K562 (cell line): Measurements from ENCODE around the gene PNMA8A. TPM values are rescaled to one million over a fixed set of nuclear protein-coding genes. Genes with fewer than 3 reads are reported as not detected.
A peak's percentile ranks its signal among the peaks of the same experiment; 100 is the strongest.
"Not testable (repeated sequence)": the region's sequence is repeated elsewhere in the genome, so short reads cannot be mapped to it uniquely, and the experiment has no call there.

Experiments
- ATAC-seq: fragments of 200-7000 bp; cut with Tn5 transposase; 3 replicates; pipeline ENCODE4 v1.9.1; 2020; ENCODE audit warnings: moderate library complexity
- BruUV-seq: library from RNA; stranded (reverse); fragments of 400-500 nt; replicated peaks from 2 replicates; lab custom pipeline; 2021; lab: Mats Ljungman, UMichigan
- CTCF ChIA-PET: fragments of 300-600 bp; formaldehyde crosslinking; extraction: SDS; loops from one replicate; lab custom pipeline; 2021; ENCODE audit warnings: low intra/inter-chr PET ratio; lab: Yijun Ruan, JAX
- POLR2A ChIA-PET: fragments of 300-600, 350-650 bp; sonication (Branson Sonifier 250); formaldehyde crosslinking; extraction: SDS; loops from one replicate; lab custom pipeline; 2021; ENCODE audit warnings: antibody characterized with exemption, inconsistent platforms; lab: Yijun Ruan, JAX
- DNase-seq, 4 experiments: peaks; one replicate each; pipeline versions ENCODE4 v3.0.0 to v3.0.0-alpha.2; 2011 to 2018; ENCODE audit warnings: low spot score in 3 of 4, mixed read lengths in 3 of 4; ENCODE audit errors: extremely low read depth in 1 of 4
- FAIRE-seq: peaks from 2 replicates; lab custom pipeline; 2011; peaks lifted over from hg19 to GRCh38; lab: Jason Lieb, UNC
- H2AFZ ChIP-seq: 2 replicates; pipeline ENCODE4 v1.6.0; 2011; ENCODE audit warnings: low read depth, low read length, control low read depth, inconsistent platforms
- H3K27ac ChIP-seq: fragments of 200-600 bp; 3 replicates; pipeline ENCODE4 v1.8.0; 2011; ENCODE audit warnings: low read depth, mild to moderate bottlenecking, control low read depth, inconsistent platforms, low read length, moderate library complexity, mixed read lengths; ENCODE audit errors: extremely low read depth
- H3K27me3 ChIP-seq, 2 experiments: fragments of 300-600 bp in 1 of 2; 2 replicates in 1 of 2; 3 replicates in 1 of 2; pipeline versions ENCODE4 v1.6.0 to v1.8.0; 2011; ENCODE audit warnings: inconsistent platforms in 2 of 2, low read length in 2 of 2, mild to moderate bottlenecking in 1 of 2, mixed read lengths in 1 of 2, moderate library complexity in 1 of 2; ENCODE audit not compliant: control insufficient read depth in 2 of 2, insufficient read depth in 2 of 2
- H3K36me3 ChIP-seq: fragments of 300-600 bp; 3 replicates; pipeline ENCODE4 v1.8.0; 2011; ENCODE audit warnings: mild to moderate bottlenecking, low read length, inconsistent platforms; ENCODE audit not compliant: control insufficient read depth, insufficient read depth
- H3K4me1 ChIP-seq, 2 experiments: fragments of 200-600 bp in 1 of 2; replicated peaks in 1 of 2; 2 replicates in 1 of 2; 3 replicates in 1 of 2; pipeline versions ENCODE4 v1.5.1 to v1.8.0; 2011; ENCODE audit warnings: inconsistent platforms in 2 of 2, low read length in 2 of 2, mild to moderate bottlenecking in 1 of 2, mixed read lengths in 1 of 2, moderate library complexity in 1 of 2; ENCODE audit not compliant: control insufficient read depth in 2 of 2, insufficient read depth in 2 of 2
- H3K4me2 ChIP-seq: 2 replicates; pipeline ENCODE4 v1.6.1; 2011; ENCODE audit warnings: low read length, control low read depth, inconsistent platforms, mixed read lengths; ENCODE audit not compliant: insufficient read depth
- H3K4me3 ChIP-seq: fragments of 200-600 bp; sonication (generic), shearing (Covaris generic); 2 replicates; pipeline ENCODE4 v1.5.1; 2016; ENCODE audit warnings: control low read depth, inconsistent platforms
- H3K79me2 ChIP-seq: fragments of 200-600 bp; 3 replicates; pipeline ENCODE4 v1.8.0; 2011; ENCODE audit warnings: low read length, inconsistent platforms; ENCODE audit not compliant: control insufficient read depth, insufficient read depth
- H3K9ac ChIP-seq, 2 experiments: 2 replicates each; pipeline versions ENCODE4 v1.6.0 to v1.6.1; 2011; ENCODE audit warnings: low read depth in 2 of 2, low read length in 2 of 2, control low read depth in 1 of 2, inconsistent platforms in 1 of 2, mild to moderate bottlenecking in 1 of 2, mixed read lengths in 1 of 2; ENCODE audit not compliant: insufficient read depth in 1 of 2
- H3K9me1 ChIP-seq: one replicate; pipeline ENCODE4 v1.6.0; 2011; ENCODE audit warnings: inconsistent platforms, mild to moderate bottlenecking, low read length, moderate library complexity; ENCODE audit not compliant: control insufficient read depth, insufficient read depth
- H3K9me3 ChIP-seq: replicated peaks from 2 replicates; pipeline ENCODE4 v1.5.1; 2011; ENCODE audit warnings: low read depth, low read length, inconsistent platforms; ENCODE audit not compliant: control insufficient read depth, insufficient read depth
- H4K20me1 ChIP-seq: replicated peaks from 2 replicates; pipeline ENCODE4 v1.6.1; 2011; ENCODE audit warnings: low read length, inconsistent platforms, mixed read lengths; ENCODE audit not compliant: control insufficient read depth, insufficient read depth
- RFX1 ChIP-seq: fragments of 450-650 bp; IDR thresholded peaks from 2 replicates; pipeline ENCODE4 v1.6.1; 2016; ENCODE audit warnings: mild to moderate bottlenecking, moderate library complexity
- WGBS: fragments of 100-300 bp; shearing (Covaris generic); methylation state at CpG from one replicate; pipeline ENCODE4 v1.1.6; 2016; ENCODE audit warnings: low coverage, mixed read lengths; ENCODE audit not compliant: insufficient coverage; ENCODE audit errors: missing lambda C conversion rate; 5-methylcytosine and 5-hydroxymethylcytosine counted together
- in situ Hi-C: fragments of 300-500 bp; cut with MboI; formaldehyde crosslinking; loops from 4 replicates; pipeline ENCODE4 v1.15.0; 2018; ENCODE audit warnings: inconsistent platforms, mixed read lengths
- intact Hi-C: fragments of 100-400 bp; cut with micrococcal nuclease; formaldehyde crosslinking; loops from 2 replicates; pipeline ENCODE4 v1.14.2; 2022
- polyA plus RNA-seq, 8 experiments: library from polyadenylated mRNA; depleted of rRNA in 4 of 8; stranded (reverse) in 5 of 8; unstranded in 3 of 8; fragments of >200 nt; fragmentation: Nextera tagmentation in 2 of 8; fragmentation: Illumina TruSeq in 1 of 8; extraction: Ambion mirVana in 2 of 8; extraction: Trizol in 1 of 8; gene quantifications; 2 replicates each; pipeline versions ENCODE4 v1.2.1 to v1.2.3, GENCODE V29; 2011 to 2014; ENCODE audit warnings: inconsistent platforms in 1 of 8, missing spikeins in 1 of 8
- total RNA-seq, 7 experiments: library from RNA; depleted of rRNA in 6 of 7; stranded (reverse); fragments of >200 nt in 6 of 7; fragmentation: Illumina TruSeq in 2 of 7; extraction: Trizol in 2 of 7; gene quantifications; 2 replicates each; pipeline versions ENCODE4 v1.2.1 to v1.2.3, GENCODE V29; 2011 to 2021; ENCODE audit warnings: low replicate concordance in 1 of 7
- TF ChIP-seq, protein P1 (sequence below): fragments of 450-650 bp; formaldehyde crosslinking; IDR thresholded peaks from 2 replicates; pipeline ENCODE4 v1.4.0; 2020; ENCODE audit warnings: mild to moderate bottlenecking, moderate library complexity

Gene PNMA8A
- total and polyA plus RNA-seq, 9 of the 15 experiments (the other 6 are each of a cell fraction or from before 2014, with no cell fraction given) = 6.6 to 23.8 (median 14.9) TPM

DNA sequence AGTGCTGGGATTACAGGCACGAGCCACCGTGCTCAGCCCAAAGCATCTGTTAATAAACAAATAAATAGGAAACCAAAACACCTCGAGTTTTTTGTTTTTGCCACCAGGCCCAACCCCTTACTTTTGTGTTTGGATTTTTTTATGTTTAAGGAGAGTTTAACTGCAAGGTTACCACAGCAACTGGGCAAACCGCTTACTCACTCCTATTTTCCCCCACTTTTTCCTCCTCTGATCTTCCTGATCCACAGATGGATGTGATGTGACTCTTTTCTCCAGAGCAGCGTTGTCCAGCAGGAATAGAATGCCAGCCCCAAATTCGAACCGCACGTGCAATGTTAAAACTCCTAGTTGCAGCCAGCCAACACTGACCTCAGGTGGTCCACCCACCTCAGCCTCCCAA lies 26.4 kb upstream of the PNMA8A start:
- WGBS = under 1% methylated on average over 8 of the region's 8 CpGs
- ChIA-PET CTCF (no interaction called here), POLR2A (no interaction called here)
- Histone ChIP-seq H3K27me3 (peaks cover 38 to 75% of the 10 kb centered on the region in 2 experiments), H3K4me3 (no peak overlapping the region), H3K9ac (no peak overlapping the region), H3K4me1 (peaks cover 0 to 28% of the 10 kb centered on the region in 2 experiments; a peak in 2 of 5 replicates), H4K20me1 (no peaks in the 10 kb centered on the region; the same call in 1 of the 2 replicates), H3K9me1 (no peaks in the 10 kb centered on the region), H3K4me2 (no peak overlapping the region), H3K9me3 (no peaks in the 10 kb centered on the region), H3K36me3 (no peaks in the 10 kb centered on the region), H3K27ac (no peak overlapping the region), H2AFZ (no peak overlapping the region), H3K79me2 (no peaks in the 10 kb centered on the region)
- FAIRE-seq = no peak
- intact Hi-C loops (no loop called here), in situ Hi-C loops (no loop called here)
- TF ChIP-seq, protein P1, sequence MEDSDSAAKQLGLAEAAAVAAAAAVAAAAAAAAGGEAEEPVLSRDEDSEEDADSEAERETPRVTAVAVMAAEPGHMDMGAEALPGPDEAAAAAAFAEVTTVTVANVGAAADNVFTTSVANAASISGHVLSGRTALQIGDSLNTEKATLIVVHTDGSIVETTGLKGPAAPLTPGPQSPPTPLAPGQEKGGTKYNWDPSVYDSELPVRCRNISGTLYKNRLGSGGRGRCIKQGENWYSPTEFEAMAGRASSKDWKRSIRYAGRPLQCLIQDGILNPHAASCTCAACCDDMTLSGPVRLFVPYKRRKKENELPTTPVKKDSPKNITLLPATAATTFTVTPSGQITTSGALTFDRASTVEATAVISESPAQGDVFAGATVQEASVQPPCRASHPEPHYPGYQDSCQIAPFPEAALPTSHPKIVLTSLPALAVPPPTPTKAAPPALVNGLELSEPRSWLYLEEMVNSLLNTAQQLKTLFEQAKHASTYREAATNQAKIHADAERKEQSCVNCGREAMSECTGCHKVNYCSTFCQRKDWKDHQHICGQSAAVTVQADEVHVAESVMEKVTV (CRISPR knock-in tag) = no peak
- peak; percentile 41; the same call in 1 of the 2 replicates for TF ChIP-seq RFX1
- DNase-seq = no peak
- no TSS peak for BruUV-seq
- no peak for ATAC-seq

DNA sequence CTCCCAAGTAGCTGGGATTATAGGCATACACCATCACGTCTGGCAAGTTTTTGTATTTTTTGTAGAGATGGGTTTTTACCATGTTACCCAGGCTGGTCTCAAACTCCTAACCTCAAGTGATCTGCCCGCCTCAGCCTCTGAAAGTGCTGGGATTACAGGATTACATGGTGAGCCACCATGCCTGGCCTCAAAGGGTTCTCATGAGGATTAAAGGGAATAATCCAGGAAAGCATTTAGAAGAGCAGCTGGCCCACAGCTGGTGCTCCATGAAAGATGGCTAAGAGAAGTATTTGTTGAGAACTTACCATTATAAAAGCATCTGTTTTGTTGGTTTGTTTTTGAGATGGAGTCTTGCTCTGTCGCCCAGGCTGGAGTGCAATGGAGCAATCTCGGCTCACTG lies 25.5 kb upstream of the PNMA8A start:
- H3K27me3 ChIP-seq = peaks cover 46 to 79% of the 10 kb centered on the region in 2 experiments
- H3K36me3 ChIP-seq, H3K9ac ChIP-seq, ATAC-seq, BruUV-seq, H4K20me1 ChIP-seq, H2AFZ ChIP-seq, in situ Hi-C loops, FAIRE-seq, H3K4me3 ChIP-seq, H3K9me1 ChIP-seq, H3K4me2 ChIP-seq, DNase-seq, intact Hi-C loops, H3K79me2 ChIP-seq, H3K9me3 ChIP-seq, CTCF ChIA-PET, H3K27ac ChIP-seq: not testable (repeated sequence)
- 0% methylated on average over 4 of the region's 4 CpGs for WGBS
- POLR2A ChIA-PET = interaction anchor here (0.8 to 1.5 kb wide), 2 partner anchors 11 to 60 kb away, joined by 3 to 4 read pairs; no protein-coding TSS in a partner anchor
- peaks cover 0 to 28% of the 10 kb centered on the region in 2 experiments; a peak in 2 of 5 replicates for H3K4me1 ChIP-seq
